Measurements from ENCODE around the gene ITGA7. TPM values are rescaled to one million over a fixed set of nuclear protein-coding genes. Genes with fewer than 3 reads are reported as not detected.

ITGA7 gene
- total RNA-seq, 1 donor from 2014 or later, result 33.2 TPM

GRCh38 chr12:55673638-55674037 is 34.1 kb downstream of the ITGA7 start:
- Mint-ChIP-seq H3K27me3 (ENCODE audit: low read depth) (peaks cover 25% of the 10 kb centered on the region), H3K4me1 (no peaks in the 10 kb centered on the region), H3K9me3 (no peaks in the 10 kb centered on the region), H3K36me3 (no peaks in the 10 kb centered on the region), H3K4me3 (no peak overlapping the region), H3K27ac (no peak overlapping the region)
- TF ChIP-seq CTCF (IDR thresholded peaks at IDR 0.05; ENCODE audit: unreplicated experiment), result no peak
- no peak for DNase-seq (ENCODE audit: low spot score in 2 of 2, unreplicated experiment in 2 of 2)

GRCh38 chr12:55671746-55672145 is 36.0 kb downstream of the ITGA7 start:
- Mint-ChIP-seq H3K36me3 (no peaks in the 10 kb centered on the region), H3K4me3 (no peak overlapping the region), H3K27ac (no peak overlapping the region), H3K27me3 (ENCODE audit: low read depth) (peaks cover 25% of the 10 kb centered on the region), H3K4me1 (no peaks in the 10 kb centered on the region), H3K9me3 (no peaks in the 10 kb centered on the region)
- no peak for DNase-seq (ENCODE audit: low spot score in 2 of 2, unreplicated experiment in 2 of 2)
- no peak for TF ChIP-seq CTCF (IDR thresholded peaks at IDR 0.05; ENCODE audit: unreplicated experiment)

- H3K9me3 Mint-ChIP-seq, result no peaks in the 10 kb centered on the region
- H3K27me3 Mint-ChIP-seq (ENCODE audit: low read depth), result peaks cover 16% of the 10 kb centered on the region
- no peak for DNase-seq (ENCODE audit: low spot score in 2 of 2, unreplicated experiment in 2 of 2)
- no peak for TF ChIP-seq CTCF (IDR thresholded peaks at IDR 0.05; ENCODE audit: unreplicated experiment)
- no peaks in the 10 kb centered on the region for H3K4me1 Mint-ChIP-seq
- no peak overlapping the region for H3K27ac Mint-ChIP-seq
- H3K36me3 Mint-ChIP-seq, result no peaks in the 10 kb centered on the region
- H3K4me3 Mint-ChIP-seq, result no peak overlapping the region
Measured at GRCh38 chr12:55670276-55670675, 37.4 kb downstream of the ITGA7 start.

GRCh38 chr12:55666508-55666907 is 41.2 kb downstream of the ITGA7 start:
- H3K4me3 Mint-ChIP-seq, result no peak overlapping the region
- no peaks in the 10 kb centered on the region for H3K36me3 Mint-ChIP-seq
- no peaks in the 10 kb centered on the region for H3K4me1 Mint-ChIP-seq
- DNase-seq (ENCODE audit: low spot score in 2 of 2, unreplicated experiment in 2 of 2), result no peak
- no peak overlapping the region for H3K27ac Mint-ChIP-seq
- peaks cover 15% of the 10 kb centered on the region for H3K27me3 Mint-ChIP-seq (ENCODE audit: low read depth)
- TF ChIP-seq CTCF (IDR thresholded peaks at IDR 0.05; ENCODE audit: unreplicated experiment), result no peak
- H3K9me3 Mint-ChIP-seq, result no peaks in the 10 kb centered on the region

- DNase-seq (ENCODE audit: low spot score in 2 of 2, unreplicated experiment in 2 of 2), result no peak
- TF ChIP-seq CTCF (IDR thresholded peaks at IDR 0.05; ENCODE audit: unreplicated experiment), result no peak
- no peak overlapping the region for H3K27ac Mint-ChIP-seq
- H3K9me3 Mint-ChIP-seq, result no peaks in the 10 kb centered on the region
- no peaks in the 10 kb centered on the region for H3K36me3 Mint-ChIP-seq
- H3K4me3 Mint-ChIP-seq, result no peak overlapping the region
- peaks cover 27% of the 10 kb centered on the region for H3K27me3 Mint-ChIP-seq (ENCODE audit: low read depth)
- H3K4me1 Mint-ChIP-seq, result no peaks in the 10 kb centered on the region
Measured at GRCh38 chr12:55664826-55665225, 42.9 kb downstream of the ITGA7 start.

- TF ChIP-seq CTCF (IDR thresholded peaks at IDR 0.05; ENCODE audit: unreplicated experiment), result no peak
- H3K27me3 Mint-ChIP-seq (ENCODE audit: low read depth), result peaks cover 42% of the 10 kb centered on the region
- H3K27ac Mint-ChIP-seq, result no peak overlapping the region
- no peaks in the 10 kb centered on the region for H3K9me3 Mint-ChIP-seq
- H3K4me1 Mint-ChIP-seq, result no peaks in the 10 kb centered on the region
- no peaks in the 10 kb centered on the region for H3K36me3 Mint-ChIP-seq
- no peak overlapping the region for H3K4me3 Mint-ChIP-seq
- no peak for DNase-seq (ENCODE audit: low spot score in 2 of 2, unreplicated experiment in 2 of 2)
Measured at GRCh38 chr12:55663391-55663790, 44.3 kb downstream of the ITGA7 start.

Measured in mesothelial cell of epicardium (in vitro differentiated cells).